Stomach (tissue), 9 donors: ENCODE measurements around the gene SH3RF3. TPM values are rescaled to one million over a fixed set of nuclear protein-coding genes. Genes with fewer than 3 reads are reported as not detected.

Source experiments
- DNase-seq, 2 donors: peaks; one replicate each; pipeline versions ENCODE4 v3.0.0 to v3.0.0-alpha.2; 2013 to 2019
- H3K27ac ChIP-seq, 5 donors: fragments of 200-600 bp in 4 of 5; sonication (generic) in 4 of 5; one replicate each; pipeline ENCODE4 v1.5.1; 2013 to 2019; ENCODE audit warnings: mild to moderate bottlenecking in 1 of 5, moderate library complexity in 1 of 5
- H3K27me3 ChIP-seq, 3 donors: fragments of 200-600 bp; sonication (generic); one replicate each; pipeline ENCODE4 v1.5.1; 2017 to 2019; ENCODE audit warnings: mixed run types in 1 of 3
- H3K36me3 ChIP-seq, 4 donors: fragments of 200-600 bp; sonication (generic); 1 replicate in 3 of 4; 2 replicates in 1 of 4; pipeline ENCODE4 v1.5.1; 2016 to 2019
- H3K4me1 ChIP-seq, 4 donors: fragments of 200-600 bp; sonication (generic); one replicate each; pipeline ENCODE4 v1.5.1; 2016 to 2019
- H3K4me3 ChIP-seq, 4 donors: fragments of 200-600 bp; sonication (generic) in 3 of 4; one replicate each; pipeline ENCODE4 v1.5.1; 2016 to 2019; ENCODE audit warnings: mild to moderate bottlenecking in 1 of 4
- H3K9me3 ChIP-seq, 4 donors: fragments of 200-600 bp; sonication (generic); one replicate each; pipeline ENCODE4 v1.5.1; 2016 to 2019
- CTCF ChIP-seq, 7 experiments: fragments of 450-650 bp in 4 of 7; fragments of 200-600 bp in 3 of 7; sonication (generic) in 3 of 7; IDR thresholded peaks; one replicate each; pipeline ENCODE4 v1.5.1; 2016 to 2019; ENCODE audit warnings: antibody characterized with exemption in 7 of 7, control low read depth in 2 of 7, mild to moderate bottlenecking in 1 of 7
- EP300 ChIP-seq: sonication (generic); formaldehyde crosslinking; IDR thresholded peaks from one replicate; pipeline ENCODE4 v1.6.1; 2017; ENCODE audit warnings: antibody characterized with exemption
- POLR2A ChIP-seq, 4 donors: fragments of 450-650 bp; IDR thresholded peaks; one replicate each; pipeline ENCODE4 v1.6.1; 2016; ENCODE audit warnings: antibody characterized with exemption in 4 of 4, control low read depth in 2 of 4, mild to moderate bottlenecking in 1 of 4, moderate library complexity in 1 of 4
- POLR2AphosphoS5 ChIP-seq, 3 donors: sonication (generic); formaldehyde crosslinking; IDR thresholded peaks; one replicate each; pipeline ENCODE4 v1.6.1; 2016; ENCODE audit warnings: antibody characterized with exemption in 3 of 3
- WGBS, 5 donors: extraction: QIAGEN DNeasy Blood & Tissue Kit in 3 of 5; methylation state at CpG; one replicate each; pipeline versions ENCODE4 v1.1.5 to v1.1.7; 2013 to 2018; 5-methylcytosine and 5-hydroxymethylcytosine counted together
- intact Hi-C: fragments of 100-400 bp; cut with DNase I; formaldehyde crosslinking; loops from one replicate; pipeline ENCODE4 v1.15.1; 2023; ENCODE audit warnings: low total_unique reads
- polyA plus RNA-seq, 3 donors: library from polyadenylated mRNA; stranded (reverse); fragments of 200-250 nt; gene quantifications; one replicate each; pipeline ENCODE4 v1.2.3, GENCODE V29; 2013
- total RNA-seq, 5 donors: library from RNA; depleted of rRNA; stranded (reverse); fragments of >200 nt; gene quantifications; one replicate each; pipeline versions ENCODE4 v1.1.0 to v1.2.3, GENCODE V29; 2014 to 2016
- donor health status: healthy with polysubstance abuse.
- donor health status: Bipolar disorder and iron deficiency.
- donor health status: healthy.

Gene SH3RF3
- total and polyA plus RNA-seq, 8 donors = 0.87 to 11.1 (median 4.4) TPM

DNA sequence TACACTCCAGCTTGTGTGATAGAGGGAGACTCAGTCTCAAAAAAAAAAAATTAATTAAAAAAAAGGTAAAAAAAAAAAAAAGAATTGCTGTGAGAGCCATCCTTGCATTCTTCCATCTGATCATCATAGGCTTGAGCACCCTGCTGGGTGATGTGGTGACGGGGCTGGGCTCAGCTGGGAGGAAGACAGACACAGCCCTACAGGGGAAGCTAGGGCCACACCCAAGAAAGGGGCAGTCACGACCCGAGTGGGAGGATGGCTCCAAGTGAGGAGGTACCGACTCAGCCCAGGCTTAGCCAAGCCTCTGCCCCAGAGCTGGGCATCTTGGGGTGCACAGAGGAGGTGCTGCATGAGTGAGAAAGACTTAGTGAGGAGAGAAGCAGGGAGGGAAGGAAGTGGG is 165.5 kb downstream of the SH3RF3 start:
- Histone ChIP-seq H3K4me1 (peaks cover 0 to 8% (median 3%) of the 10 kb centered on the region in 4 donors), H3K27ac (no peak overlapping the region), H3K36me3 (no peaks in the 10 kb centered on the region), H3K27me3 (no peaks in the 10 kb centered on the region), H3K9me3 (peaks cover 0 to 5% (median 0%) of the 10 kb centered on the region in 4 donors), H3K4me3 (no peak overlapping the region)
- 87 to 90% (median 90%) methylated on average over 4 of the region's 4 CpGs for WGBS, 5 donors
- intact Hi-C loops = no loop called here
- no peak for DNase-seq
- TF ChIP-seq POLR2AphosphoS5 (IDR thresholded peaks at IDR 0.05) (no peak), CTCF (IDR thresholded peaks at IDR 0.05) (no peak), EP300 (no peak), POLR2A (IDR thresholded peaks at IDR 0.05) (no peak)

GRCh38 chr2:109295070-109295780 is 166.2 kb downstream of the SH3RF3 start:
- Histone ChIP-seq H3K36me3 (no peaks in the 10 kb centered on the region), H3K9me3 (peaks cover 0 to 5% (median 0%) of the 10 kb centered on the region in 4 donors), H3K27ac (no peak overlapping the region), H3K4me1 (peaks cover 0 to 14% (median 3%) of the 10 kb centered on the region in 4 donors), H3K27me3 (no peaks in the 10 kb centered on the region), H3K4me3 (no peak overlapping the region)
- 80 to 93% (median 89%) methylated on average over 8 to 11 of the region's 11 CpGs for WGBS, 5 donors
- TF ChIP-seq EP300 (no peak), POLR2A (IDR thresholded peaks at IDR 0.05) (no peak), CTCF (IDR thresholded peaks at IDR 0.05) (no peak), POLR2AphosphoS5 (IDR thresholded peaks at IDR 0.05) (no peak)
- DNase-seq = no peak
- intact Hi-C loops = no loop called here

GRCh38 chr2:109295781-109296117 is 166.7 kb downstream of the SH3RF3 start:
- H3K27me3 ChIP-seq = no peaks in the 10 kb centered on the region
- 76 to 85% (median 78%) methylated on average over 3 to 4 of the region's 4 CpGs for WGBS, 5 donors
- intact Hi-C loops = no loop called here
- no peak overlapping the region for H3K27ac ChIP-seq
- no peak overlapping the region for H3K4me3 ChIP-seq
- peaks cover 0 to 5% (median 0%) of the 10 kb centered on the region in 4 donors for H3K9me3 ChIP-seq
- no peak for DNase-seq
- H3K4me1 ChIP-seq = peaks cover 0 to 19% (median 3%) of the 10 kb centered on the region in 4 donors
- no peaks in the 10 kb centered on the region for H3K36me3 ChIP-seq
- TF ChIP-seq EP300 (no peak), CTCF (IDR thresholded peaks at IDR 0.05) (no peak), POLR2A (IDR thresholded peaks at IDR 0.05) (no peak)

GRCh38 chr2:109297566-109298490 is 168.8 kb downstream of the SH3RF3 start:
- DNase-seq = no peak
- no peaks in the 10 kb centered on the region for H3K36me3 ChIP-seq
- 85 to 94% (median 89%) methylated on average over 11 of the region's 11 CpGs for WGBS, 5 donors
- intact Hi-C loops = no loop called here
- H3K9me3 ChIP-seq = peaks cover 0 to 5% (median 0%) of the 10 kb centered on the region in 4 donors
- peaks cover 0 to 12% (median 0%) of the 10 kb centered on the region in 4 donors for H3K4me1 ChIP-seq
- H3K27ac ChIP-seq = no peak overlapping the region
- no peak for TF ChIP-seq CTCF (IDR thresholded peaks at IDR 0.05)
- H3K27me3 ChIP-seq = no peaks in the 10 kb centered on the region
- H3K4me3 ChIP-seq = no peak overlapping the region
